GM04503 (cell line): ENCODE results near the gene INPP1.
"Not testable (repeated sequence)": the region's sequence is repeated elsewhere in the genome, so short reads cannot be mapped to it uniquely, and the experiment has no call there.

ENCODE experiments used
- DNase-seq: peaks from one replicate; pipeline ENCODE4 v3.0.0-alpha.2; 2012; ENCODE audit warnings: low read depth

Gene INPP1

GRCh38 chr2:190333928-190334327 lies 9.5 kb upstream of the INPP1 start:
- DNase-seq: no peak

- no peak for DNase-seq
Measured at GRCh38 chr2:190334479-190335224, 8.7 kb upstream of the INPP1 start.

GRCh38 chr2:190335225-190335559 lies 8.2 kb upstream of the INPP1 start:
- DNase-seq: no peak

DNA sequence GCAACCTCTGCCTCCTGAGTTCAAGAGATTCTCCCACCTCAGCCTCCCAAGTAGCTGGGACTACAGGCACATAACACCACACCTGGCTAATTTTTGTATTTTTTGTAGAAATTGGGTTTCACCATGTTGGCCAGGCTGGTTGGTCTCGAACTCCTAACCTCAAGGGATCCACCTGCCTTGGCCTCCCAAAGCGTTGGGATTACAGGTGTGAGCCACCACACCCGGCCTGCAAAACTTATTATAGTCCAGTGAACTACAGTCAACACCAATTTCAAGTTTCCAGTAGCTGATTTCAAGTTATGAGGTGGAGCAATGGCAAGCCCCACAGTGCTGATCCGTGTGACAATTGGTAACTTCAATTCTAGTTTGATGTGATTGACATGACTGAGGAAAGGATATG lies 7.8 kb upstream of the INPP1 start:
- not testable (repeated sequence) for DNase-seq

- no peak for DNase-seq
Measured at GRCh38 chr2:190336420-190336819, 7.0 kb upstream of the INPP1 start.

DNA sequence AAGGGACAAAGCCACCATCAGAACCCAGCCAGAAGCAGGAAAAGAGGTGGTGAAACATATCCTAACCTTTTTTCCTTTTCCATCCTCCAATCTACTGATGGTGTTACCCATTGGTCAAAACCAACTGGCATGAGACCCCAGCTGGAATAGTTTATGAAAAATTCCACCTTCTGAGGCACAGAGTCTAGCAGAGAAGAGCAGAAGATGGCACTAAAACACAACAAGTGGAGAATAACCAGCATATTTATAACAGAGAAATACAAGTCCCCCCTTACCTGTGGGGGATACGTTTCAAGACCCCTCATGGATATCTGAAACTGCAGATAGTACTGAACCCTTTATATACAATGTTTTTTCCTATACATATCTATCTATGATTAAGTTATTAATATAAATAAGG lies 4.9 kb upstream of the INPP1 start:
- no peak for DNase-seq

DNA sequence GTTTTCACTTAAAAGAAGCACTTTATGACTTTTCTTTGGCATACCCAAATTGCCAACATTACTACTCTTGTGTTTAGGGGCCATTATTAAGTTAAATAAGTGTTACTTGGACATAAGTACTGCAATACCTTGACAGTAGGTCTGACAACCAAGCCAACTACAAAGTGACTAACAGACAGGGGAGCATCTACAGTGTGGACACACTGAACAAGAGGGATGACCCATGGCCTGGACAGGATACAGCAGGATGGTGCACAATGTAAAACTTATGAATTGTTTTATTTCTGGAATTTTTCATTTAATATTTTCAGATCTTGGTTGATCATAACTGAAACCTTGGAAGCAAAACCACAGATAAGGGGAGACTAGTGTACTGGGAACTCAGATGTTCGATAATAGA lies 4.0 kb upstream of the INPP1 start:
- no peak for DNase-seq

DNA sequence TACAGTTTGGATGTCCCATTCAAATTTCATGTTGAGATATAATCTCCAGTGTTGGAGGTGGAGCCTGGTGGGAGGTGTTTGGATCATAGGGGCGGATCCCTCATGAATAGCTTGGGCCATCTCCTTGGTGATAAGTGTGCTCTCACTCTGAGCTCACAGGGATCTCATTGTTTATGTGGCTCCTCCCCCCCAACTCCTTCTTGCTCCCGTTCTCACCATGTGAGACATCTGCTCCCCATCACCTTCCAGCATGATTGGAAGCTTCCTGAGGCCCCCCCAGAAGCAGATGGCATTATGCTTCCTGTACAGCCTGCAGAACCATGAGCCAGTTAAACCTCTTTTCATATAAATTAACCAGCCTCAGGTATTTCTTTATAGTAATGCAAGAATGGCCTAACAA lies 3.0 kb upstream of the INPP1 start:
- DNase-seq: no peak

DNA sequence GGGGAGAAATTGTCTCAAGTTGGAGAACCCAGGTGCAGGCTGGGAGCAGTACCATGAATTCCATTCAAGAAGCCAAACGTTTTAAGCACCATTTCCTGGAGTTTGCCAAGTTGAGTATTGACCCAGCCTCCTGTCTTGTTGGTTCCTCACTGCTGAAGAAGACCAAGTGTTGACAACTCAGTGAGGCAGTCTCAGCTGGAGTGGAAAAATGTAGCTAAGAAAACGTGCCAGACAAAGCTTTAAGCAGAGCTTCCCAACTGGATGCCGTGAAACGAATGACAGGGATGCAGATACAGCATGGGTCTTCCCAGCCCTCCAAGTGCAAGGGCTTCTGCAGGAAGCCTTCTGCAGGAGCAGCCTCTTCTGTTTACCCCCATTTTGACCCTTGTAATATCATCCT lies 778 bp upstream of the INPP1 start:
- DNase-seq: no peak

DNA sequence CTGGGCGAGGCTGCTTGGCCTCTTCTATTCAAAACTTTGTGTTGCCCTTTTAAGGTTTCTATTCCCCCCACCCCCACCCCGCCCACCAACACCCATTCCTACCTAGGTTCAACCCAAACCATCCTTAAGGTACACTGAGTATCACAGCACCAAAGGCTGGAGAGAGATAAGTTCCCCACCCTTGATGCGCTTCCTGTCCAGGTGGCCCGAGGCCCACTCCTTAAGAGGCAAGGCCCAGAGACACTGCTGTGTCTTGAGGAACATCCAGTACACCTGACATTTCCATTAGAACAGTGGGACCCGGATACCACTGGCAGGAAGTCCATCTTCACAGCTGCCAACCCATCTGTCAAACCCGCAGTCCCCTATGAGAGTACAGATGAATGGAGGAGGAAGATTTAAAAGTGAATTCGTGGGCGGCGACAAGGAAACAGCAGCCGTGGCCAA lies 277 bp upstream of the INPP1 start:
- no peak for DNase-seq

- DNase-seq: no peak
Measured at GRCh38 chr2:190344276-190344827, 963 bp downstream of the INPP1 start.

DNA sequence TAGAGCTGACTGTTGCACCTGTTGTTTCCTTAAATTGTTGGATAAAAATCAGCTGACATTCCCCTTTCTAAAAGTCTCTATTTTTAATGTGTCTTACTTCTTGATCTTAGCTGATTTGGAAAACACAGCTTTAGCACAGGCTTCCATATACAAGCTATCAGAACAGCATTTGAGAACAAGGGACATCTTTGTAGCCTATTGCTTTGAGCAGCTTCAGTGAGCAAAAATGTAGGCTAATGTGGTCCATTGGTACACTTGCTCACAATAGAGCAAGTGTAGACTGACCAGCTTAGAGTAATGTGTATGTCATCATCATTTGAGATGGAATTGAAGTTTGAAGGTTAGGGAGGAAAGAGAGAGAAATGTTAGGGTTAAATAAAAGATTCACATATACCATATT lies 7.0 kb downstream of the INPP1 start:
- DNase-seq: no peak

GRCh38 chr2:190351955-190352354 lies 8.6 kb downstream of the INPP1 start:
- no peak for DNase-seq

DNA sequence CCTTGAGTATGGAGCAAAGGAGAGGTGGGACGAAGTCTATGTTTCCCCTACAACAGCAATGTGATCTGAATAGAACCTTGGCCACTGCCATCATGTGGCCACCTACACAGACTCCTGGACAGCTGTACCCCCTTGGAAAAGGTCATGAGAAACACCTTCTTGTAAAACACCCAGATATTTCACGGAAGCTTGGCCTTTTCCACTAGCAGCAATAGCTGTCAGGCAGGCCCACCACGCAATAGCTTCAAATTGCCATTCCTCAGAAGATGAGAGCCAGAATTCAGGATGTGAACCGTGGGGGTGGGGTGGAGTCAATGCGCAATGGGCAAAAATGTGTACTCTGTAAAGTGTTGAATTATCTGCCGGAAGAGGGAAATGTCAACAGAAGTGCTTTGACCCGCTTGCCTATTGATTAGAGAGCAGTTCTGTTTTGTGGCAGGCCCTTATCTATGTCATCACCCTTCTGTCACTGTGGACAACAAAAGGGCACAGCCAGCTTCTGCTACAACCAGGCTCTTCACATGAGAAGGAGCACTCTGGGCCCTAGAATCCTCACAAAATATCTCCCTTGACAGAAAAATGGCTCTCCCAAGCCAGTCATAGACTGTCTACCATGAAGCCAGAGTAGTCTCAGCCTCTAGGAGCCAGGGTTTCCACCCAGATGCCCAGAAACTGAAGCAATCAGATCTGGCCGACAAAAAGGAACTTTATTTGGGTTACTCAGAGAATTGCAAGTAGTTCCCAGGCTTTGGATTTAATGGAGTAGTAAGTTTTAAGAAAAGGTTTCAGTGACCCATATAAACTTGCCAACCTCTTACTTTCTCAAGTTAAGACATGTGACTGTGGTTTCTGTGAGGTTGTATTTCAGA lies 9.5 kb downstream of the INPP1 start:
- DNase-seq: no peak

GRCh38 chr2:190353537-190353899 lies 10.1 kb downstream of the INPP1 start:
- DNase-seq: no peak

DNA sequence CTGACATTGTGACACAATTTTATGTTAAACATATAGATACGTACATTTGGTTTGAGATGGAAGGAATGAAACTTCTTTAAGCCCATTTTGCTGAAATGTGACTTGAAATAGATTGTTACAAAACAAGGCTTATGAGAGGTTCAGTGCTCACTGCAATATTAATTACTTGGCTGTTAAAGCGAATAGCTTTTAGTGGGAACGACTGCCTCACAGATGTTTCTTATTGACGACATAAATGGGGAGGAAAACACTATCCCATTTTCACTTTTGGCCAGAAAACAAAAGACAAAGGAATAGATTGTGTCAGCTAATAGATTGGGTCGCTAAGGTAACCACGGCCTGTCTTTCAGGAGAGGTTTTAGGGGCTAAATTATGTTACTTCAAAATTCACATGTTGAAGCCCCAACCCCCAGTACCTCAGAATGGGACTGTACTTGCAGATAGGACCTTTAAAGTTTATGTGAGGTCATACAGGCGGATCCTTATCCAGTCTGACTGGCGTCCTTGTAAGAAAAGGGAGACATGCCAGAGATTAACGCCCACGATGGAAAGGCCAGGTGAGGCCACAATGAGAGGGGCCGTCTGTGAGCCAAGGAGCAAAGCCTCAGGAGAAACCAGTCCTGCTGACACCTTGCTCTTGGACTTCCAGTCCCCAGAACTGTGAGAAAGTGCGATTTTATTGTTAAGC lies 10.8 kb downstream of the INPP1 start:
- no peak for DNase-seq

- DNase-seq: no peak
Measured at GRCh38 chr2:190355968-190356644, 12.7 kb downstream of the INPP1 start.

DNA sequence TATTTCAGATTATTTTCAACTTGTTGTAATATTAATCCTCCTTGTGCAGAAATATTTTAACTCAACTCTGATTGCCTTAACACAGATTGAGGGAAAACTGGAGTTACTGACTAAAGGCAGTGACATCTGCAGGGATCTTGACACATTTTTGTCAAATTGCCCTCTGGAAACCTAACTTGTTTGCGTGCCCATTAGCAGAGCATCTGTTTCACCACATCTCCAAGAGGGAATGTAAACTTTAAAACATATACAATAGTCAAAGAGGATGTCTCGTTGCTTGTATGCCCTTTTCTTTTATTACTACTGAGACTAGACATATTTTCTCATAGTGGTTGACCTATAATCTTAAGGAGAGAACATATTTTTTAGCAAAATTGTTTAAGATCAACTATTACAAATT lies 14.2 kb downstream of the INPP1 start:
- DNase-seq: no peak

GRCh38 chr2:190358655-190359448 lies 15.5 kb downstream of the INPP1 start:
- not testable (repeated sequence) for DNase-seq

- no peak for DNase-seq
Measured at GRCh38 chr2:190360561-190360960, 17.2 kb downstream of the INPP1 start.

DNA sequence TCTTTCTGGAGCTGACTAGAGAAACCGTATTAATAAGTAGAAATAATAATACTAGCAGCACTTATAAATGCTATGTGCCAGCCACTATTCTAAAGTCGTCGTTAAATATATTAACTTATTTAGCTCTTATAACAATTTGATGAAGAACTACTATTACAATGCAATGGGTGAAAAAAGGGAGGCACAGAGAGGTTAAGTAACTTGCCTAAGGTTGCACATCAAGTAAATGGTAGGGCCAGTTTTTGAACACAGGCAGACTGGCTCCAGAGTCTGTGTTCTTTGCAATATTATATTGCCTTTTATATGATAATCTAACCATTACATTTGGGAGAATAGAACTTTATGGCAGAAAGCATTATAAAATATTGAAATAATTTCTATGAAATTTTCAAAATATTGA lies 17.6 kb downstream of the INPP1 start:
- no peak for DNase-seq
